Stimulated activated memory B cell treated with anti-CD40 and anti-IgM and Interleukin-4, amounts not matched to agents 10 μg/mL and 1 μg/mL and 100 μg/mL, for 72 hours (primary cell): Measurements from ENCODE around the gene CELA2B.
"Not testable (repeated sequence)": the region's sequence is repeated elsewhere in the genome, so short reads cannot be mapped to it uniquely, and the experiment has no call there.

Source experiments
- ATAC-seq: fragments of 150-1000 bp; cut with Tn5 transposase; 2 replicates; pipeline ENCODE4 v1.10.0; 2021
- H3K27ac Mint-ChIP-seq: one replicate; pipeline ENCODE4 v1.8.0; 2022; ENCODE audit warnings: mild to moderate bottlenecking, mixed read lengths
- H3K27me3 Mint-ChIP-seq: one replicate; pipeline ENCODE4 v1.8.0; 2022; ENCODE audit warnings: mixed read lengths
- H3K36me3 Mint-ChIP-seq: one replicate; pipeline ENCODE4 v1.8.0; 2022; ENCODE audit warnings: mixed read lengths
- H3K4me1 Mint-ChIP-seq: one replicate; pipeline ENCODE4 v1.8.0; 2022; ENCODE audit warnings: mixed read lengths
- H3K4me3 Mint-ChIP-seq: one replicate; pipeline ENCODE4 v1.8.0; 2022; ENCODE audit warnings: mild to moderate bottlenecking, moderate library complexity, mixed read lengths
- H3K9me3 Mint-ChIP-seq: one replicate; pipeline ENCODE4 v1.8.0; 2022; ENCODE audit warnings: mixed read lengths

CELA2B gene

GRCh38 chr1:15454256-15454655, 21.6 kb upstream of the CELA2B start:
- Mint-ChIP-seq H3K4me1 (no peaks in the 10 kb centered on the region), H3K27ac (no peak overlapping the region), H3K27me3 (peaks cover 53% of the 10 kb centered on the region), H3K9me3 (no peaks in the 10 kb centered on the region), H3K4me3 (no peak overlapping the region), H3K36me3 (no peaks in the 10 kb centered on the region)
- no peak for ATAC-seq

GRCh38 chr1:15455522-15455921, 20.4 kb upstream of the CELA2B start:
- H3K27ac Mint-ChIP-seq: no peak overlapping the region
- H3K4me1 Mint-ChIP-seq: no peaks in the 10 kb centered on the region
- no peak for ATAC-seq
- no peaks in the 10 kb centered on the region for H3K36me3 Mint-ChIP-seq
- no peaks in the 10 kb centered on the region for H3K9me3 Mint-ChIP-seq
- H3K4me3 Mint-ChIP-seq: no peak overlapping the region
- H3K27me3 Mint-ChIP-seq: peaks cover 51% of the 10 kb centered on the region

GRCh38 chr1:15456313-15456954, 19.5 kb upstream of the CELA2B start, which contains the start of gene CELA2A:
TSS of gene CELA2A (plus strand) at chr1:15456732. CDS start at chr1:15456754, 22 bp downstream.
- Mint-ChIP-seq H3K27me3 (peaks cover 46% of the 10 kb centered on the region), H3K4me1 (no peaks in the 10 kb centered on the region), H3K9me3 (no peaks in the 10 kb centered on the region), H3K4me3 (no peak within 1 kb of the TSS), H3K27ac (no peak within 1 kb of the TSS), H3K36me3 (no peaks in the 10 kb centered on the region)
- no peak for ATAC-seq

- no peaks in the 10 kb centered on the region for H3K36me3 Mint-ChIP-seq
- ATAC-seq: no peak
- peaks cover 34% of the 10 kb centered on the region for H3K27me3 Mint-ChIP-seq
- H3K9me3 Mint-ChIP-seq: no peaks in the 10 kb centered on the region
- H3K4me3 Mint-ChIP-seq: no peak overlapping the region
- no peak overlapping the region for H3K27ac Mint-ChIP-seq
- H3K4me1 Mint-ChIP-seq: no peaks in the 10 kb centered on the region
Observed at GRCh38 chr1:15457585-15457984, 18.3 kb upstream of the CELA2B start.

- not testable (repeated sequence) for ATAC-seq, H3K27ac Mint-ChIP-seq, H3K4me3 Mint-ChIP-seq, H3K9me3 Mint-ChIP-seq, H3K36me3 Mint-ChIP-seq, H3K4me1 Mint-ChIP-seq
- H3K27me3 Mint-ChIP-seq: peaks cover 30% of the 10 kb centered on the region
Observed at GRCh38 chr1:15458388-15458787, 17.5 kb upstream of the CELA2B start.

- Mint-ChIP-seq H3K27ac (no peak overlapping the region), H3K9me3 (no peaks in the 10 kb centered on the region), H3K27me3 (peaks cover 30% of the 10 kb centered on the region), H3K4me1 (no peaks in the 10 kb centered on the region), H3K4me3 (no peak overlapping the region), H3K36me3 (no peaks in the 10 kb centered on the region)
- ATAC-seq: no peak
Observed at GRCh38 chr1:15459771-15460707, 15.9 kb upstream of the CELA2B start.

- H3K27me3 Mint-ChIP-seq: peaks cover 27% of the 10 kb centered on the region
- no peaks in the 10 kb centered on the region for H3K36me3 Mint-ChIP-seq
- ATAC-seq: no peak
- H3K4me3 Mint-ChIP-seq: no peak overlapping the region
- H3K27ac Mint-ChIP-seq: no peak overlapping the region
- H3K9me3 Mint-ChIP-seq: no peaks in the 10 kb centered on the region
- no peaks in the 10 kb centered on the region for H3K4me1 Mint-ChIP-seq
Observed at GRCh38 chr1:15460708-15461095, 15.2 kb upstream of the CELA2B start.

- not testable (repeated sequence) for H3K4me3 Mint-ChIP-seq, ATAC-seq, H3K27me3 Mint-ChIP-seq, H3K36me3 Mint-ChIP-seq, H3K27ac Mint-ChIP-seq, H3K9me3 Mint-ChIP-seq, H3K4me1 Mint-ChIP-seq
Observed at GRCh38 chr1:15463064-15463800, 12.7 kb upstream of the CELA2B start.

- not testable (repeated sequence) for H3K27ac Mint-ChIP-seq, ATAC-seq, H3K36me3 Mint-ChIP-seq, H3K4me3 Mint-ChIP-seq, H3K4me1 Mint-ChIP-seq, H3K9me3 Mint-ChIP-seq
- H3K27me3 Mint-ChIP-seq: peaks cover 15% of the 10 kb centered on the region
Observed at GRCh38 chr1:15463926-15464322, 12.0 kb upstream of the CELA2B start.

GRCh38 chr1:15465674-15466073, 10.2 kb upstream of the CELA2B start:
- Mint-ChIP-seq H3K4me1 (no peaks in the 10 kb centered on the region), H3K9me3 (no peaks in the 10 kb centered on the region), H3K27ac (no peak overlapping the region), H3K4me3 (no peak overlapping the region), H3K27me3 (peaks cover 19% of the 10 kb centered on the region), H3K36me3 (no peaks in the 10 kb centered on the region)
- no peak for ATAC-seq

- not testable (repeated sequence) for H3K4me3 Mint-ChIP-seq, H3K9me3 Mint-ChIP-seq, H3K36me3 Mint-ChIP-seq, H3K27ac Mint-ChIP-seq, H3K4me1 Mint-ChIP-seq, ATAC-seq
- peaks cover 18% of the 10 kb centered on the region for H3K27me3 Mint-ChIP-seq
Observed at GRCh38 chr1:15466955-15467625, 8.8 kb upstream of the CELA2B start.

- Mint-ChIP-seq H3K36me3 (no peaks in the 10 kb centered on the region), H3K4me1 (no peaks in the 10 kb centered on the region), H3K4me3 (no peak overlapping the region), H3K27me3 (peaks cover 18% of the 10 kb centered on the region), H3K27ac (no peak overlapping the region), H3K9me3 (no peaks in the 10 kb centered on the region)
- ATAC-seq: no peak
Observed at GRCh38 chr1:15468145-15468544, 7.8 kb upstream of the CELA2B start.

GRCh38 chr1:15469361-15469760, 6.5 kb upstream of the CELA2B start:
- no peak for ATAC-seq
- H3K4me3 Mint-ChIP-seq: no peak overlapping the region
- H3K27me3 Mint-ChIP-seq: peaks cover 18% of the 10 kb centered on the region
- no peak overlapping the region for H3K27ac Mint-ChIP-seq
- no peaks in the 10 kb centered on the region for H3K4me1 Mint-ChIP-seq
- no peaks in the 10 kb centered on the region for H3K36me3 Mint-ChIP-seq
- no peaks in the 10 kb centered on the region for H3K9me3 Mint-ChIP-seq

- H3K36me3 Mint-ChIP-seq, H3K4me3 Mint-ChIP-seq, H3K4me1 Mint-ChIP-seq, ATAC-seq, H3K27ac Mint-ChIP-seq, H3K9me3 Mint-ChIP-seq: not testable (repeated sequence)
- peaks cover 18% of the 10 kb centered on the region for H3K27me3 Mint-ChIP-seq
Observed at GRCh38 chr1:15469821-15470448, 6.0 kb upstream of the CELA2B start.

- H3K27me3 Mint-ChIP-seq: peaks cover 18% of the 10 kb centered on the region
- not testable (repeated sequence) for H3K4me3 Mint-ChIP-seq, H3K9me3 Mint-ChIP-seq, H3K4me1 Mint-ChIP-seq, H3K27ac Mint-ChIP-seq, H3K36me3 Mint-ChIP-seq, ATAC-seq
Observed at GRCh38 chr1:15471067-15471466, 4.8 kb upstream of the CELA2B start.
